Common myeloid progenitor, CD34-positive (primary cell): ENCODE results near the gene ZFYVE27.

Experiments
- CTCF ChIA-PET: fragments of 350-600 bp; sonication (Branson Sonifier 250); formaldehyde crosslinking; loops from one replicate; lab custom pipeline; 2021; ENCODE audit warnings: antibody characterized with exemption; lab: Charles Lee
- POLR2A ChIA-PET: fragments of 350-600 bp; sonication (Branson Sonifier 250); formaldehyde crosslinking; loops from one replicate; lab custom pipeline; 2021; ENCODE audit warnings: antibody characterized with exemption; lab: Charles Lee
- DNase-seq, 3 donors: peaks; one replicate each; pipeline versions ENCODE4 v3.0.0 to v3.0.0-alpha.2; 2013
- H3K27ac ChIP-seq, 2 experiments: 1 replicate in 1 of 2; 2 replicates in 1 of 2; pipeline ENCODE4 v1.7.0; 2013; ENCODE audit warnings: inconsistent platforms in 2 of 2, low read length in 2 of 2, mild to moderate bottlenecking in 2 of 2, low read depth in 1 of 2, moderate library complexity in 1 of 2; ENCODE audit not compliant: severe bottlenecking in 2 of 2, insufficient read depth in 1 of 2, poor library complexity in 1 of 2
- H3K27me3 ChIP-seq, 5 experiments: replicated peaks in 2 of 5; 1 replicate in 3 of 5; 2 replicates in 2 of 5; pipeline versions ENCODE4 v1.6.1 to v1.7.0; 2013; ENCODE audit warnings: low read length in 4 of 5, mild to moderate bottlenecking in 2 of 5, moderate library complexity in 2 of 5, inconsistent platforms in 1 of 5; ENCODE audit not compliant: insufficient read depth in 5 of 5, control insufficient read depth in 4 of 5
- H3K36me3 ChIP-seq, 4 experiments: 1 replicate in 2 of 4; 2 replicates in 2 of 4; pipeline versions ENCODE4 v1.6.1 to v1.7.0; 2013; ENCODE audit warnings: low read length in 3 of 4, control low read depth in 1 of 4, mild to moderate bottlenecking in 1 of 4; ENCODE audit not compliant: control insufficient read depth in 4 of 4, insufficient read depth in 4 of 4
- H3K4me1 ChIP-seq, 4 experiments: 1 replicate in 3 of 4; 2 replicates in 1 of 4; pipeline versions ENCODE4 v1.6.1 to v1.7.1; 2013; ENCODE audit warnings: low read length in 3 of 4, mild to moderate bottlenecking in 3 of 4, control low read depth in 1 of 4, inconsistent platforms in 1 of 4, moderate library complexity in 1 of 4; ENCODE audit not compliant: control insufficient read depth in 4 of 4, insufficient read depth in 4 of 4; ENCODE audit errors: control extremely low read depth in 1 of 4
- H3K4me3 ChIP-seq, 7 experiments: 1 replicate in 4 of 7; 2 replicates in 3 of 7; pipeline versions ENCODE4 v1.5.1 to v1.7.0; 2013; ENCODE audit warnings: mild to moderate bottlenecking in 7 of 7, low read length in 6 of 7, moderate library complexity in 6 of 7, inconsistent platforms in 2 of 7, low read depth in 2 of 7, control low read depth in 1 of 7; ENCODE audit not compliant: insufficient read depth in 4 of 7, control insufficient read depth in 1 of 7; ENCODE audit errors: extremely low read depth in 1 of 7
- H3K9me3 ChIP-seq, 5 experiments: 1 replicate in 4 of 5; 2 replicates in 1 of 5; pipeline versions ENCODE4 v1.6.1 to v1.7.1; 2013; ENCODE audit warnings: low read length in 4 of 5, mild to moderate bottlenecking in 2 of 5, inconsistent platforms in 1 of 5, low read depth in 1 of 5, moderate library complexity in 1 of 5; ENCODE audit not compliant: control insufficient read depth in 4 of 5, insufficient read depth in 2 of 5; ENCODE audit errors: control extremely low read depth in 1 of 5
- WGBS: methylation state at CpG from one replicate; pipeline ENCODE4 v1.1.5; 2013; ENCODE audit not compliant: insufficient coverage; 5-methylcytosine and 5-hydroxymethylcytosine counted together

Gene ZFYVE27

GRCh38 chr10:97798958-97799610 lies 62.2 kb downstream of the ZFYVE27 start:
- H3K4me1 ChIP-seq = peaks cover 0 to 5% (median 2%) of the 10 kb centered on the region in 4 experiments
- H3K27ac ChIP-seq = no peak overlapping the region
- H3K4me3 ChIP-seq = no peak overlapping the region
- POLR2A ChIA-PET = no interaction called here
- peaks cover 0 to 30% (median 7%) of the 10 kb centered on the region in 5 experiments for H3K27me3 ChIP-seq
- CTCF ChIA-PET = interaction anchor here (1.0 to 1.3 kb wide), 2 partner anchors 33 to 248 kb away, joined by 3 read pairs; no protein-coding TSS in a partner anchor
- DNase-seq = no peak
- H3K36me3 ChIP-seq = no peaks in the 10 kb centered on the region
- H3K9me3 ChIP-seq = peaks cover 0 to 12% (median 3%) of the 10 kb centered on the region in 5 experiments
- WGBS = no CpG with 5 or more reads among the region's 1 CpG

- Histone ChIP-seq H3K27ac (no peak overlapping the region), H3K36me3 (no peaks in the 10 kb centered on the region), H3K4me3 (no peak overlapping the region), H3K9me3 (peaks cover 0 to 12% (median 3%) of the 10 kb centered on the region in 5 experiments), H3K4me1 (peaks cover 0 to 5% (median 2%) of the 10 kb centered on the region in 4 experiments), H3K27me3 (peaks cover 0 to 30% (median 10%) of the 10 kb centered on the region in 5 experiments)
- CTCF ChIA-PET = interaction anchor here (0.7 to 2.0 kb wide), 2 partner anchors 8 to 10 kb away, joined by 3 to 11 read pairs; no protein-coding TSS in a partner anchor
- no peak for DNase-seq
- POLR2A ChIA-PET = no interaction called here
- WGBS = 96% methylated on average over 4 of the region's 9 CpGs
Observed at GRCh38 chr10:97800474-97800873, 63.5 kb downstream of the ZFYVE27 start.

- ChIA-PET POLR2A (no interaction called here), CTCF (interaction anchor here (0.8 to 2.0 kb wide), 4 partner anchors 9 to 67 kb away, joined by 3 to 11 read pairs (median 4); no protein-coding TSS in a partner anchor)
- 87% methylated on average over 5 of the region's 5 CpGs for WGBS
- Histone ChIP-seq H3K4me3 (no peak overlapping the region), H3K4me1 (peaks cover 0 to 4% (median 2%) of the 10 kb centered on the region in 4 experiments), H3K27ac (no peak overlapping the region), H3K36me3 (no peaks in the 10 kb centered on the region), H3K27me3 (peaks cover 0 to 25% (median 10%) of the 10 kb centered on the region in 5 experiments), H3K9me3 (peaks cover 0 to 12% (median 3%) of the 10 kb centered on the region in 5 experiments)
- no peak for DNase-seq
Observed at GRCh38 chr10:97801422-97801821, 64.5 kb downstream of the ZFYVE27 start.

- 93% methylated on average over 8 of the region's 12 CpGs for WGBS
- peaks cover 0 to 12% (median 2%) of the 10 kb centered on the region in 5 experiments for H3K27me3 ChIP-seq
- H3K27ac ChIP-seq = no peak overlapping the region
- POLR2A ChIA-PET = no interaction called here
- H3K4me1 ChIP-seq = no peaks in the 10 kb centered on the region
- CTCF ChIA-PET = interaction anchor here (1.5 kb wide), 1 partner anchor 13 kb away, joined by 3 read pairs; no protein-coding TSS in a partner anchor
- DNase-seq = no peak
- H3K4me3 ChIP-seq = no peak overlapping the region
- H3K9me3 ChIP-seq = no peaks in the 10 kb centered on the region
- no peaks in the 10 kb centered on the region for H3K36me3 ChIP-seq
Observed at GRCh38 chr10:97805096-97805884, 68.4 kb downstream of the ZFYVE27 start.

GRCh38 chr10:97805949-97806348 lies 69.0 kb downstream of the ZFYVE27 start:
- H3K4me1 ChIP-seq = no peaks in the 10 kb centered on the region
- no peaks in the 10 kb centered on the region for H3K36me3 ChIP-seq
- WGBS = 96% methylated on average over 6 of the region's 6 CpGs
- CTCF ChIA-PET = interaction anchor here (1.6 to 2.4 kb wide), 2 partner anchors 15 to 16 kb away, joined by 4 to 5 read pairs; no protein-coding TSS in a partner anchor
- no peak for DNase-seq
- POLR2A ChIA-PET = interaction anchor here (0.6 kb wide), 1 partner anchor 51 kb away, joined by 3 read pairs; no protein-coding TSS in a partner anchor
- H3K27ac ChIP-seq = no peak overlapping the region
- no peak overlapping the region for H3K4me3 ChIP-seq
- H3K27me3 ChIP-seq = peaks cover 0 to 11% (median 3%) of the 10 kb centered on the region in 5 experiments
- no peaks in the 10 kb centered on the region for H3K9me3 ChIP-seq

- CTCF ChIA-PET = interaction anchor here (1.1 to 1.4 kb wide), 2 partner anchors 9 to 17 kb away, joined by 3 read pairs; no protein-coding TSS in a partner anchor
- Histone ChIP-seq H3K36me3 (no peaks in the 10 kb centered on the region), H3K4me1 (no peaks in the 10 kb centered on the region), H3K9me3 (no peaks in the 10 kb centered on the region), H3K4me3 (no peak overlapping the region), H3K27me3 (peaks cover 0 to 12% (median 5%) of the 10 kb centered on the region in 5 experiments), H3K27ac (no peak overlapping the region)
- no peak for DNase-seq
- POLR2A ChIA-PET = no interaction called here
- WGBS = 83% methylated on average over 3 of the region's 7 CpGs
Observed at GRCh38 chr10:97810446-97810845, 73.5 kb downstream of the ZFYVE27 start.
